ENCODE measurements around the gene TBC1D1. TPM values are rescaled to one million over a fixed set of nuclear protein-coding genes. Genes with fewer than 3 reads are reported as not detected.

The TBC1D1 gene
- polyA plus RNA-seq, 3 donors = 23.3 to 70.0 (median 31.5) TPM

DNA sequence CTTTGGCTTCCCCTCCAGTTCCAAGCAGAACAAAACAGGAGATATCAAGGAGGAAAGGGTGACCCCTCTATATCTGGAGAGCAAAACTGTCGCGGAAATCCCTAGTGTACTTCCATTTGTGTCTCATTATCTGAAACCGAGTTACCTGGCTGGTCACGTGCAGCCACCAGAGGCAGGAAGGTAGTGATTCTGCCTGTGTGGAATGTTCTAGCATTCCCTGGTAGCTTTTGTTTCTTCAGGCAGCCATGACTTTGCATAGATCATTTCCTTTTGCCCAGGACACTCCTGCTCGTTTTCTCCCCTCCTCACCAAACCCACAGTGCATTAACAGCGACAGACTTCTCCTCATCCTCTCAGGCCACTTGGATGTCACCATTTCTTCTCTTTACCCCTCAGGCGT, 177.2 kb downstream of the TBC1D1 start:
- H3K36me3 Mint-ChIP-seq = peaks cover 36 to 61% of the 10 kb centered on the region in 2 donors
- H3K27ac ChIP-seq (ENCODE audit: low read depth in 1 of 2, low read length in 2 of 2) = peak overlapping the region; percentile 32 to 54
- no peak overlapping the region for H2AFZ ChIP-seq (ENCODE audit: insufficient read depth, low read depth, low read length, poor library complexity, severe bottlenecking)
- 71% methylated on average over 6 of the region's 7 CpGs for WGBS (ENCODE audit: insufficient coverage)
- peaks cover 54% of the 10 kb centered on the region for H3K4me1 Mint-ChIP-seq
- intact Hi-C loops (cut with micrococcal nuclease) = loop anchor here (10.0 kb wide), 2 partner anchors 247 to 607 kb away; no protein-coding TSS in a partner anchor
- no peak overlapping the region for H3K9ac ChIP-seq (ENCODE audit: insufficient read depth, low read length, poor library complexity, severe bottlenecking)
- H3K27me3 Mint-ChIP-seq (ENCODE audit: low read depth in 3 of 3) = no peaks in the 10 kb centered on the region
- no peak overlapping the region for H3K4me3 ChIP-seq (replicated peaks in 1 of 3; ENCODE audit: low read depth in 2 of 3, low read length in 3 of 3)
- H3K4me2 ChIP-seq (replicated peaks; ENCODE audit: extremely low read depth, low read length, poor library complexity, severe bottlenecking) = no peak overlapping the region
- TF ChIP-seq, protein P1, sequence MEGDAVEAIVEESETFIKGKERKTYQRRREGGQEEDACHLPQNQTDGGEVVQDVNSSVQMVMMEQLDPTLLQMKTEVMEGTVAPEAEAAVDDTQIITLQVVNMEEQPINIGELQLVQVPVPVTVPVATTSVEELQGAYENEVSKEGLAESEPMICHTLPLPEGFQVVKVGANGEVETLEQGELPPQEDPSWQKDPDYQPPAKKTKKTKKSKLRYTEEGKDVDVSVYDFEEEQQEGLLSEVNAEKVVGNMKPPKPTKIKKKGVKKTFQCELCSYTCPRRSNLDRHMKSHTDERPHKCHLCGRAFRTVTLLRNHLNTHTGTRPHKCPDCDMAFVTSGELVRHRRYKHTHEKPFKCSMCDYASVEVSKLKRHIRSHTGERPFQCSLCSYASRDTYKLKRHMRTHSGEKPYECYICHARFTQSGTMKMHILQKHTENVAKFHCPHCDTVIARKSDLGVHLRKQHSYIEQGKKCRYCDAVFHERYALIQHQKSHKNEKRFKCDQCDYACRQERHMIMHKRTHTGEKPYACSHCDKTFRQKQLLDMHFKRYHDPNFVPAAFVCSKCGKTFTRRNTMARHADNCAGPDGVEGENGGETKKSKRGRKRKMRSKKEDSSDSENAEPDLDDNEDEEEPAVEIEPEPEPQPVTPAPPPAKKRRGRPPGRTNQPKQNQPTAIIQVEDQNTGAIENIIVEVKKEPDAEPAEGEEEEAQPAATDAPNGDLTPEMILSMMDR (IDR thresholded peaks at IDR 0.05) = no peak
- no peak overlapping the region for H3K4me3 Mint-ChIP-seq
- H4K20me1 ChIP-seq (ENCODE audit: insufficient read depth, low read length) = no peaks in the 10 kb centered on the region
- no peak for DNase-seq
- H3K27me3 ChIP-seq (ENCODE audit: control insufficient read depth in 2 of 2, insufficient read depth in 2 of 2, low read length in 2 of 2) = no peaks in the 10 kb centered on the region
- no peaks in the 10 kb centered on the region for H3K9me3 ChIP-seq (replicated peaks in 1 of 2; ENCODE audit: control insufficient read depth in 1 of 2, insufficient read depth in 1 of 2, low read length in 2 of 2)
- H3K9me3 Mint-ChIP-seq = no peaks in the 10 kb centered on the region
- peaks cover 33% of the 10 kb centered on the region for H3K79me2 ChIP-seq (ENCODE audit: insufficient read depth, low read length)
- H3K4me1 ChIP-seq (ENCODE audit: control insufficient read depth in 1 of 2, insufficient read depth in 2 of 2, low read length in 2 of 2) = peaks cover 43 to 52% of the 10 kb centered on the region in 2 donors
- peaks cover 25 to 46% of the 10 kb centered on the region in 2 donors for H3K36me3 ChIP-seq (replicated peaks in 1 of 2; ENCODE audit: control insufficient read depth in 1 of 2, insufficient read depth in 2 of 2, low read length in 2 of 2)
- H3K27ac Mint-ChIP-seq = peak overlapping the region in 6 of 7 donors; percentile 30 to 80 (median 70)

- peak in 2 of 3 donors; percentile 38 to 79 for DNase-seq
- intact Hi-C loops (cut with micrococcal nuclease) = loop anchor here (10.0 kb wide), 2 partner anchors 245 to 605 kb away; no protein-coding TSS in a partner anchor
- Mint-ChIP-seq H3K27ac (peak overlapping the region; percentile 57 to 86 (median 68)), H3K27me3 (ENCODE audit: low read depth in 3 of 3) (no peaks in the 10 kb centered on the region), H3K36me3 (peaks cover 28 to 58% of the 10 kb centered on the region in 2 donors), H3K9me3 (no peaks in the 10 kb centered on the region), H3K4me1 (peaks cover 65% of the 10 kb centered on the region), H3K4me3 (no peak overlapping the region)
- peaks cover 39% of the 10 kb centered on the region for H3K79me2 ChIP-seq (ENCODE audit: insufficient read depth, low read length)
- WGBS (ENCODE audit: insufficient coverage) = 74% methylated on average over 2 of the region's 6 CpGs
- no peaks in the 10 kb centered on the region for H4K20me1 ChIP-seq (ENCODE audit: insufficient read depth, low read length)
- H3K4me1 ChIP-seq (ENCODE audit: control insufficient read depth in 1 of 2, insufficient read depth in 2 of 2, low read length in 2 of 2) = peaks cover 55 to 64% of the 10 kb centered on the region in 2 donors
- H3K9me3 ChIP-seq (replicated peaks in 1 of 2; ENCODE audit: control insufficient read depth in 1 of 2, insufficient read depth in 1 of 2, low read length in 2 of 2) = no peaks in the 10 kb centered on the region
- no peak overlapping the region for H3K4me2 ChIP-seq (replicated peaks; ENCODE audit: extremely low read depth, low read length, poor library complexity, severe bottlenecking)
- TF ChIP-seq, protein P1 (IDR thresholded peaks at IDR 0.05) = no peak
- H3K36me3 ChIP-seq (replicated peaks in 1 of 2; ENCODE audit: control insufficient read depth in 1 of 2, insufficient read depth in 2 of 2, low read length in 2 of 2) = peaks cover 16 to 36% of the 10 kb centered on the region in 2 donors
- no peak overlapping the region for H3K4me3 ChIP-seq (replicated peaks in 1 of 3; ENCODE audit: low read depth in 2 of 3, low read length in 3 of 3)
- H3K9ac ChIP-seq (ENCODE audit: insufficient read depth, low read length, poor library complexity, severe bottlenecking) = no peak overlapping the region
- H3K27ac ChIP-seq (ENCODE audit: low read depth in 1 of 2, low read length in 2 of 2) = peak overlapping the region; percentile 24 to 96
- H3K27me3 ChIP-seq (ENCODE audit: control insufficient read depth in 2 of 2, insufficient read depth in 2 of 2, low read length in 2 of 2) = no peaks in the 10 kb centered on the region
- H2AFZ ChIP-seq (ENCODE audit: insufficient read depth, low read depth, low read length, poor library complexity, severe bottlenecking) = no peak overlapping the region
Measured at GRCh38 chr4:38069271-38069760, 178.4 kb downstream of the TBC1D1 start.

All from CD14-positive monocyte (primary cell).